ENCODE measurements around the gene FXN.

GRCh38 chr9:69012696-69013381, 22.7 kb upstream of the FXN start:
- TF ChIP-seq, protein P1, sequence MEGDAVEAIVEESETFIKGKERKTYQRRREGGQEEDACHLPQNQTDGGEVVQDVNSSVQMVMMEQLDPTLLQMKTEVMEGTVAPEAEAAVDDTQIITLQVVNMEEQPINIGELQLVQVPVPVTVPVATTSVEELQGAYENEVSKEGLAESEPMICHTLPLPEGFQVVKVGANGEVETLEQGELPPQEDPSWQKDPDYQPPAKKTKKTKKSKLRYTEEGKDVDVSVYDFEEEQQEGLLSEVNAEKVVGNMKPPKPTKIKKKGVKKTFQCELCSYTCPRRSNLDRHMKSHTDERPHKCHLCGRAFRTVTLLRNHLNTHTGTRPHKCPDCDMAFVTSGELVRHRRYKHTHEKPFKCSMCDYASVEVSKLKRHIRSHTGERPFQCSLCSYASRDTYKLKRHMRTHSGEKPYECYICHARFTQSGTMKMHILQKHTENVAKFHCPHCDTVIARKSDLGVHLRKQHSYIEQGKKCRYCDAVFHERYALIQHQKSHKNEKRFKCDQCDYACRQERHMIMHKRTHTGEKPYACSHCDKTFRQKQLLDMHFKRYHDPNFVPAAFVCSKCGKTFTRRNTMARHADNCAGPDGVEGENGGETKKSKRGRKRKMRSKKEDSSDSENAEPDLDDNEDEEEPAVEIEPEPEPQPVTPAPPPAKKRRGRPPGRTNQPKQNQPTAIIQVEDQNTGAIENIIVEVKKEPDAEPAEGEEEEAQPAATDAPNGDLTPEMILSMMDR (IDR thresholded peaks at IDR 0.05; ENCODE audit: insufficient read depth, low read depth, low read length), result no peak
- TF ChIP-seq EZH2 (IDR thresholded peaks at IDR 0.05; ENCODE audit: insufficient read depth, low read length), result no peak
